ENCODE data around the gene AP1S1.

AP1S1 gene

GRCh38 chr7:101164071-101164840, 10.0 kb downstream of the AP1S1 start:
- Histone ChIP-seq H2AFZ (ENCODE audit: low read depth, low read length) (peak overlapping the region; percentile 93; the same call in 1 of the 2 replicates), H3K9ac (ENCODE audit: low read depth, low read length) (peak overlapping the region; percentile 61), H4K20me1 (ENCODE audit: insufficient read depth, low read length) (peaks cover 40% of the 10 kb centered on the region), H3K4me1 (ENCODE audit: insufficient read depth, low read length) (peaks cover 57% of the 10 kb centered on the region), H3K36me3 (ENCODE audit: insufficient read depth, low read length) (peaks cover 10% of the 10 kb centered on the region), H3K27me3 (ENCODE audit: insufficient read depth, low read length, poor library complexity) (peaks cover 12% of the 10 kb centered on the region), H3K79me2 (ENCODE audit: insufficient read depth, low read length) (peaks cover 3% of the 10 kb centered on the region), H3K4me2 (ENCODE audit: insufficient read depth, low read length) (peak overlapping the region; percentile 78), H3K9me3 (ENCODE audit: insufficient read depth, low read length, severe bottlenecking) (no peaks in the 10 kb centered on the region), H3K27ac (ENCODE audit: low read length) (peak overlapping the region; percentile 81), H3K4me3 (ENCODE audit: low read depth in 1 of 2, low read length in 2 of 2) (peak overlapping the region; percentile 31 to 72)
- TF ChIP-seq EZH2 (IDR thresholded peaks at IDR 0.05; ENCODE audit: borderline replicate concordance, low read depth, low read length, severe bottlenecking), result no peak
- no peak for TF ChIP-seq CTCF (IDR thresholded peaks at IDR 0.05; ENCODE audit: borderline replicate concordance, extremely low read depth, low read length, poor library complexity, severe bottlenecking)
- no peak for DNase-seq
- ATAC-seq (ENCODE audit: insufficient read depth, low read depth), result no peak

- DNase-seq (no peak), ATAC-seq (ENCODE audit: insufficient read depth, low read depth) (no peak)
- no peaks in the 10 kb centered on the region for H3K9me3 ChIP-seq (ENCODE audit: insufficient read depth, low read length, severe bottlenecking)
- H3K4me2 ChIP-seq (ENCODE audit: insufficient read depth, low read length), result peak within 1 kb of the TSS; percentile 78
- H3K4me1 ChIP-seq (ENCODE audit: insufficient read depth, low read length), result peaks cover 67% of the 10 kb centered on the region
- H3K27me3 ChIP-seq (ENCODE audit: insufficient read depth, low read length, poor library complexity), result peaks cover 17% of the 10 kb centered on the region
- H3K4me3 ChIP-seq (ENCODE audit: low read depth in 1 of 2, low read length in 2 of 2), result peak within 1 kb of the TSS in 1 of 2 experiments; percentile 72; a peak in 2 of 4 replicates
- peak within 1 kb of the TSS; percentile 61; the same call in 1 of the 2 replicates for H3K9ac ChIP-seq (ENCODE audit: low read depth, low read length)
- TF ChIP-seq EZH2 (IDR thresholded peaks at IDR 0.05; ENCODE audit: borderline replicate concordance, low read depth, low read length, severe bottlenecking) (no peak), CTCF (IDR thresholded peaks at IDR 0.05; ENCODE audit: borderline replicate concordance, extremely low read depth, low read length, poor library complexity, severe bottlenecking) (no peak)
- H3K36me3 ChIP-seq (ENCODE audit: insufficient read depth, low read length), result 0 out of 2 replicates have a peak, but pooled peaks cover 1% of the 10 kb centered on the region
- peaks cover 46% of the 10 kb centered on the region for H4K20me1 ChIP-seq (ENCODE audit: insufficient read depth, low read length)
- no peak within 1 kb of the TSS for H2AFZ ChIP-seq (ENCODE audit: low read depth, low read length)
- H3K27ac ChIP-seq (ENCODE audit: low read length), result no peak within 1 kb of the TSS
- peaks cover 3% of the 10 kb centered on the region for H3K79me2 ChIP-seq (ENCODE audit: insufficient read depth, low read length)
Measured at GRCh38 chr7:101165075-101165957, 11.0 kb downstream of the AP1S1 start, which contains the start of gene VGF. Gene VGF, minus strand, starts transcription at chr7:101165569. Its CDS starts 726 bp downstream, at chr7:101164843.

GRCh38 chr7:101165958-101166647, 11.8 kb downstream of the AP1S1 start:
- Histone ChIP-seq H3K4me1 (ENCODE audit: insufficient read depth, low read length) (peaks cover 75% of the 10 kb centered on the region), H3K36me3 (ENCODE audit: insufficient read depth, low read length) (no peaks in the 10 kb centered on the region), H3K79me2 (ENCODE audit: insufficient read depth, low read length) (peaks cover 3% of the 10 kb centered on the region), H2AFZ (ENCODE audit: low read depth, low read length) (no peak overlapping the region), H3K4me2 (ENCODE audit: insufficient read depth, low read length) (no peak overlapping the region), H4K20me1 (ENCODE audit: insufficient read depth, low read length) (peaks cover 53% of the 10 kb centered on the region), H3K9ac (ENCODE audit: low read depth, low read length) (no peak overlapping the region), H3K4me3 (ENCODE audit: low read depth in 1 of 2, low read length in 2 of 2) (no peak overlapping the region), H3K27ac (ENCODE audit: low read length) (no peak overlapping the region), H3K27me3 (ENCODE audit: insufficient read depth, low read length, poor library complexity) (peaks cover 17% of the 10 kb centered on the region), H3K9me3 (ENCODE audit: insufficient read depth, low read length, severe bottlenecking) (no peaks in the 10 kb centered on the region)
- ATAC-seq (ENCODE audit: insufficient read depth, low read depth), result no peak
- TF ChIP-seq EZH2 (IDR thresholded peaks at IDR 0.05; ENCODE audit: borderline replicate concordance, low read depth, low read length, severe bottlenecking), result no peak
- no peak for TF ChIP-seq CTCF (IDR thresholded peaks at IDR 0.05; ENCODE audit: borderline replicate concordance, extremely low read depth, low read length, poor library complexity, severe bottlenecking)
- no peak for DNase-seq
